Measurements from ENCODE around the gene ARG1. TPM values are rescaled to one million over a fixed set of nuclear protein-coding genes. Genes with fewer than 3 reads are reported as not detected.
A peak's percentile ranks its signal among the peaks of the same experiment; 100 is the strongest.

ARG1 gene
- total and polyA plus RNA-seq, 2 of the 8 experiments (the other 6 are each of a cell fraction or from before 2014, with no cell fraction given) = not detected

GRCh38 chr6:131532580-131533039, 40.4 kb upstream of the ARG1 start:
- H2BK5ac ChIP-seq (ENCODE audit: low read depth, low read length) = no peak overlapping the region
- no peak overlapping the region for H3K27ac ChIP-seq (ENCODE audit: low read depth, low read length)
- ChIA-PET POLR2A (ENCODE audit: partially characterized antibody) (interaction anchor here (1.1 kb wide), 1 partner anchor 349 kb away, joined by 3 read pairs; no protein-coding TSS in a partner anchor), CTCF (ENCODE audit: partially characterized antibody) (interaction anchor here (0.6 to 7.8 kb wide), 20 partner anchors 8 to 1322 kb away, joined by 3 to 73 read pairs (median 6); no protein-coding TSS in a partner anchor)
- H3K36me3 ChIP-seq (ENCODE audit: control insufficient read depth in 2 of 4, insufficient read depth in 4 of 4, low read length in 3 of 4) = no peaks in the 10 kb centered on the region
- H3K4me1 ChIP-seq (replicated peaks in 1 of 4; ENCODE audit: control insufficient read depth in 3 of 4, insufficient read depth in 4 of 4, low read length in 3 of 4) = no peaks in the 10 kb centered on the region
- no peak overlapping the region for H3K23ac ChIP-seq (ENCODE audit: insufficient read length)
- no peak overlapping the region for H3K56ac ChIP-seq (replicated peaks; ENCODE audit: insufficient read length, low read depth, low read length)
- H2BK120ac ChIP-seq (replicated peaks; ENCODE audit: low read depth, low read length) = peak overlapping the region; percentile 96
- no peak overlapping the region for H3K4me3 ChIP-seq (ENCODE audit: extremely low read depth in 1 of 4, insufficient read depth in 2 of 4, low read depth in 3 of 4, low read length in 4 of 4)
- no peaks in the 10 kb centered on the region for H3K23me2 ChIP-seq (ENCODE audit: low read depth, low read length)
- no peak overlapping the region for H3K14ac ChIP-seq (ENCODE audit: insufficient read length)
- DNase-seq (ENCODE audit: low read depth in 1 of 2, low spot score in 2 of 2) (no peak), FAIRE-seq (no peak)
- H3K79me1 ChIP-seq (ENCODE audit: low read depth, low read length) = no peaks in the 10 kb centered on the region
- H3K9ac ChIP-seq (replicated peaks in 1 of 4; ENCODE audit: extremely low read depth in 1 of 4, low read depth in 3 of 4, low read length in 3 of 4) = no peak overlapping the region
- H2BK20ac ChIP-seq (ENCODE audit: low read length) = peak overlapping the region; percentile 93; the same call in 1 of the 2 replicates
- peak overlapping the region; percentile 91 for H3K4ac ChIP-seq (replicated peaks; ENCODE audit: insufficient read length, low read depth, low read length)
- H3K79me2 ChIP-seq (ENCODE audit: control insufficient read depth in 1 of 2, insufficient read depth in 2 of 2, low read length in 2 of 2) = no peaks in the 10 kb centered on the region
- no peak overlapping the region for H2BK15ac ChIP-seq (ENCODE audit: low read length)
- H2BK12ac ChIP-seq (ENCODE audit: low read depth, low read length) = no peak overlapping the region
- H3K18ac ChIP-seq (ENCODE audit: extremely low read depth, low read length) = 0 out of 2 replicates have a peak overlapping the region, but pooled peaks have one; percentile 71
- H4K5ac ChIP-seq (ENCODE audit: insufficient read length, low read depth, low read length) = no peak overlapping the region
- H4K8ac ChIP-seq (ENCODE audit: extremely low read depth, insufficient read depth, low read length) = no peak overlapping the region
- H2AFZ ChIP-seq (ENCODE audit: low read length) = no peak overlapping the region
- H3K4me2 ChIP-seq (ENCODE audit: insufficient read depth in 1 of 2, low read depth in 2 of 2, low read length in 2 of 2) = no peak overlapping the region
- peak overlapping the region; percentile 40 for H4K91ac ChIP-seq (replicated peaks; ENCODE audit: insufficient read length, low read length)
- H3K9me3 ChIP-seq (ENCODE audit: insufficient read depth in 2 of 2, low read depth in 1 of 2, low read length in 1 of 2) = no peaks in the 10 kb centered on the region
- WGBS, 2 experiments (ENCODE audit: extremely low coverage in 1 of 2, insufficient coverage in 1 of 2, insufficient read length in 1 of 2, insufficient replicate concordance in 2 of 2, low coverage in 1 of 2, low lambda C conversion rate in 2 of 2, missing lambda C conversion rate in 1 of 2) = 95% methylated on average over 3 of the region's 3 CpGs; no CpG with 5 or more reads in 1 of the 2 experiments
- H4K20me1 ChIP-seq (replicated peaks in 1 of 2; ENCODE audit: control insufficient read depth in 1 of 2, insufficient read depth in 2 of 2, low read length in 2 of 2) = no peaks in the 10 kb centered on the region
- H2AK5ac ChIP-seq (ENCODE audit: low read depth, low read length) = no peak overlapping the region
- no peaks in the 10 kb centered on the region for H3K27me3 ChIP-seq (replicated peaks in 1 of 4; ENCODE audit: control insufficient read depth in 3 of 4, extremely low read depth in 1 of 4, insufficient read depth in 3 of 4, low read length in 3 of 4)
- TF ChIP-seq MAX (IDR thresholded peaks at IDR 0.05) = no peak
- TF ChIP-seq KDM4A (IDR thresholded peaks at IDR 0.05; ENCODE audit: low read depth, low read length, severe bottlenecking) = no peak
- no peak for TF ChIP-seq PHF8 (conservative IDR thresholded peaks at IDR 0.05; ENCODE audit: low read depth, low read length)
- no peak for TF ChIP-seq SP4 (IDR thresholded peaks at IDR 0.05; ENCODE audit: low read length)
- TF ChIP-seq TEAD4 (IDR thresholded peaks at IDR 0.05; ENCODE audit: low read depth, low read length) = no peak
- TF ChIP-seq BACH1 (IDR thresholded peaks at IDR 0.05; ENCODE audit: low read length) = no peak
- no peak for TF ChIP-seq NRF1 (IDR thresholded peaks at IDR 0.05; ENCODE audit: low read depth, low read length)
- TF ChIP-seq TAF7 (optimal IDR thresholded peaks at IDR 0.05; ENCODE audit: borderline replicate concordance, low read depth, low read length) = no peak
- no peak for TF ChIP-seq BCL11A (IDR thresholded peaks at IDR 0.05; ENCODE audit: low read depth in 2 of 2, low read length in 2 of 2)

All from H1 (cell line).